Renal cortex interstitium (tissue), 11 donors: ENCODE measurements around the gene LPCAT1. TPM values are rescaled to one million over a fixed set of nuclear protein-coding genes. Genes with fewer than 3 reads are reported as not detected.
"Not testable (repeated sequence)": the region's sequence is repeated elsewhere in the genome, so short reads cannot be mapped to it uniquely, and the experiment has no call there.

Experiments used
- DNase-seq, 11 donors: peaks; one replicate each; pipeline ENCODE4 v3.0.0-alpha.2; 2013; ENCODE audit warnings: low read depth in 9 of 11, low spot score in 4 of 11; ENCODE audit errors: extremely low read depth in 1 of 11
- polyA plus RNA-seq, 3 donors: library from polyadenylated mRNA; unstranded; fragments of 120-200 nt; gene quantifications; one replicate each; pipeline ENCODE4 v1.2.1, GENCODE V29; 2013; ENCODE audit not compliant: insufficient read length in 3 of 3

The LPCAT1 gene
- polyA plus RNA-seq, 3 donors, result 43.8 to 51.3 (median 45.4) TPM

- DNase-seq, result no peak
These were observed 47.4 kb downstream of the LPCAT1 start for GRCh38 chr5:1476181-1476966.

- DNase-seq, result not testable (repeated sequence)
These were observed 48.2 kb downstream of the LPCAT1 start for GRCh38 chr5:1475544-1475900.

DNA sequence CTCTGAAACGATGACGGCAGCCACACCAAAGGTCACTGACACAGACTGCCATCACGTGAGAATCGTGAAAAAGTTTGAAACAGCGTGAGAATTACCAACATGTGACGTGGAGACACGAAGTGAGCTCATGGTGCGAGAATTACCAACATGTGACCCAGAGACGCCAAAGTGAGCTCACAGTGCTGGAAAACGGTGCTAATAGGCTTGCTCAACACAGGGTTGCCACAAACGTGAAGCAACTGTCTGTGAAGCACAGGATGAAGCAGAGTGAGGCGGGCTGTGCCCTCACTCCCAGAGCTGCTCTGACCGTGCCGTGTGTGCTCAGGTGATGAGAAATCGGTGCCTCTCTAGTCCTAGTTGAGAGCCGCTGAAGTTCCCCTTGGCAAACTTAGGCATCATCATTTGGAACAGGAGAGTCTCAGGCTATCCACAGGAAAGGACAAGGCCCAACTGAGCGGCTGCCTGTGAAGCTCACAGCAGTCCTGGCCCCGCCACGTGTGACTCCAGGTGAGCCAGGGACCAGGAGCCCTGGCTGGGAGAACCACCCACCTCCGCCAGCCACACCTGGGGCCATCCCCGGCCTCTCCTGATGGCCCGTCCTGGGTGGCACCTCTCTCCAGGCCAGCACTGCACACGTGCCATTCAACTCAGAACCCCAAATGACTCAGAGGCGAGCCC, 48.8 kb downstream of the LPCAT1 start:
- DNase-seq, result no peak

DNA sequence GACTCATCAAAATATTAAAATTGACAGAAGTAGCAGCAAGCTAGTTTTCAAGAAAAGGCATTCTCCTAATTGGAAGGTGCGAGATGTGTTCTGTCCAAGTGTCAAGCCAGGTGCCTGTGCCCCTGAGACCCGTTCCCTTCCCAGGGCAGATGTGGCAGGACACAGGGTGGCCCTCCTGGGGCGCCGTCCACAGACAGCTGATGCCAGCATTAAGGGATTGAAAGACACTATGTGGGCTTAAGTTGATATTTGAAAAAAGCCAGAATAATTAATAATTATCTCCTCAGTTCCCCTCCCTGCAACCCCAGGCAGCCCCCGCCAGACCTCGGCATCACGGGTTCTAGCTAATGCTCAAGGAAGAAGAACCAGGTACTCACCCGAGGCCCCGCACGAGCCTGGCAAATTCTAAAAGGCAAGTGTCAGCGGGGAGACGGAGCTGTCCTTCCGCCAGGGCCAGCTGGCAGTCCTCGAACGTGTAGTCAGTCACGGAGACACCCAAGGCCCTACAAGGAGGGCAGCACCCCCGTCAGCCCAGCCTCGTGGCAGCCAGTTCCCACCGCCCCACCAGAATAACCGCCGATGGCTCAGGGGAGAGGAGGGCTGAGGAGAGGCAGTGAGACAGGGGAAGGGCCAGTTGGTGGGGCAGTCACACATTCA, 49.4 kb downstream of the LPCAT1 start:
- no peak for DNase-seq

- DNase-seq, result no peak
These were observed 50.0 kb downstream of the LPCAT1 start for GRCh38 chr5:1473746-1474145.

DNA sequence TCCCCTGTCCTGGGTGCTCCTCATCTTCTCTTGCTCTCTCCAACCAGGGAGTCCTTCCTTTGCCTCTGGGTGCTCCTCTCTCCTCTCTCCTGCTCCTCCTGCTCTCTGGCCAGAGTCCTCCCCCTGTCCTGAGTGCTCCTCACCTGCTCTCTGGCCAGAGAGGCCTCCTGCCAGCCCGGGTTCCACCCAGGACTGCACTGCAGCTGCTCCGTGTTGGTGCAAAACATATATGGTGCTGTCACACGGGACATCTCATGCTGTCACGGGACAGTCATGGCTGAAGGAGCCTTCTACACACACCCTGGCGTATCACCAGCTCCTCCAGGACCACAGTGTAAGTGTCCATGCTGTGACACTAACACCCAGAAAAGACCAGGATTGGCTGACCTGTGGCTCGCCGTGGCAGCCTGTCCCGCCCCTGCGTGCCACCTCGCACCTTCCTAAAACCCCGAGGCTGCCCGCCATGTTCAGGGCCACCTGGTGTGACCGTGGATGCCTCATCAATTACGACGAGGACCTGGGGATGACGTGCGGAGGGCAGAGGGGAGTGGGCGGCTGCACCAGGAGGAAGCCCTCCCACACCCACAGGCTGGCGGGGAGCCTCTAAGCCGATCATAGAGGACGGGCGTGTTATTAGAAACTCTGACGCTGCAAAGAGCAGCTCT, 50.7 kb downstream of the LPCAT1 start:
- DNase-seq, result no peak

DNA sequence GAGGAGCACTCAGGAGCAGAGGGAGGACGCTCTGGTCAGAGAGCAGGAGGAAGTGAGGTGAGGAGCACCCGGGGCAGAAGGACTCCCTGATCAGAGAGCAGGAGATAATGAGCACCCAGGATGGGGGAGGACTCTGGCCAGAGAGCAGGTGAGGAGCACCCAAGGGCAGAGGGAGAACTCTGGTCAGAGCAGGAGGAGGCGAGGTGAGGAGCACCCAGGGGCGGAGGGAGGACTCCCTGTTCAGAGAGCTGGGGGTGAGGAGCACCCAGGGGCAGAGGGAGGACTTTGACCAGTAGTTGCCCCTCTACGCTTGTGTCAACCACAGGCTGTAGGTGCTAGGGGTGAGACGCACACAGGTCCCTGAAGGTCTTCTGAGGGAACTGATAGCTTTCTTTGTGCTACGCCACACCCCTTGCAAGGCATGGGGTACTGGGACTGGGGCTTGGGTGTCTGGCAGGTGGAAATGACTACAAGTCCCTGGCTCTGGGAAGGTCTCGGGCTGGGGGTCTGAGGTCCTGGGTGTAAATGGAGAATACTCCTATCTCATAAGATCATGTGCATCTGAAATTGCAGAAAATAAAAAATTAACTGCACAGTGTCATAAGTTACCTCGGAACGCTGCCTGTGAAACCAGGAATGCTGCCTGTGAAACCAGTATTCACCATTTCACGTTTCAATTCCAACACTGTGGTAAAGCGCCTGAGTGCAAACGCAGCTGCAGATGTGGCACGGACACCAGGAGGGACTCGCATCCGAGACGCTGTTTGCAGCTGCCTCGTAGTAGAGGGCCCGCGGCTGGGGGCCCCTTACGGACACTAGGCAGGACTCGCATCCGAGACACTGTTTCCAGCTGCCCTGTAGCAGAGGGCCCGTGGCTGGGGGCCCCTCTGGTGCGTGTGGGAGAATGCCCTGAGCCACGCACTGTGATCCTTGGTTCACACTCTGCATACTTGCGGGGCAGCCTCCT, 51.5 kb downstream of the LPCAT1 start:
- no peak for DNase-seq

DNA sequence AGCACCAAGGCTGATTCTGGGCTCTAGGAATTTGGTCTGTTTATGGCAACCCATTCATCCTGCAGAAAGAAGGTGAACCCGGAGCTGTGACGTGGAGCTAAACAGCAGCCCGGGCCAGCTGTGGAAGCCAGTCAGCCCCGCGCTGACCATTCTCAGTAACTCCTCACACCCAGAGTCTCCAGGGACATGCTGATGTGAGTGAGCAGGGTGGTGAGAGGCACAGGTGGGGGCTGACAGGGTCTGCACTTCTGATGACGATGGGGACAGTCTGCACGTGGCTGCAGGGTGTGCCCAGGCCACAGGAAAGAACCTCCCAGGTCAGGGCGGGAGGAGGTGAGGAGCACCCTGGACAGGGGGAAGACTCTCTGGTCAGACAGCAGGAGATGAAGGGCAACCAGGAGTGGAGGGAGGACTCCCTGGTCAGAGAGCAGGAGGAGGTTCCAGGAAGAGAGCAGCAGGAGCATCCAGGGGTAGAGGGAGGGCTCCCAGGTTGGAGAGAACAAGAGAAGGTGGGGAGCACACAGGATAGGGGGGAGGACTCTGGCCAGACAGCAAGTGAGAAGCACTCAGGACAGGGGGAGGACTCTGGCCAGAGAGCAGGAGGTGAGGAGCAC, 52.4 kb downstream of the LPCAT1 start:
- no peak for DNase-seq

DNA sequence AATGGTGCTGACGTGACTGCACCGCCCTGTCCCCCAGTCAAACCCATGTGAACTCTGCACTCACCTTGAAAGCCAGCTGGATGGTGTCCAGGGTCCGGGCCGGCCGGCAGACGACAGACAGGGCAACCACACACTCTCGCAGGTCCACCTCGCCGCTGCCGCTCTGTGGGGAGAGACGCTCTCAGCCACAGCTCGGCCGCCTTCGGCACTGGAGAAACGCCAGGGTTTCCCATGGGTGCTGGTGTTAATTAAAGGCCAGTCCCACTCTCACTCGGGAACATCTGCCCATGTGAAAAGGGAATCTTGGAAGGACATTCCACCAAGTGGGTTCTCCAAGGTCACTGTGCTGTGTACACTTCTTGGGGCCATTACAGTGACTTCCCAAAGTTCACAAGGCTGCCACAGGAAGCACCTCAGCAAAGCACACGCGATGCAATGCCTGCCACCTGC, 53.0 kb downstream of the LPCAT1 start:
- DNase-seq, result no peak

DNA sequence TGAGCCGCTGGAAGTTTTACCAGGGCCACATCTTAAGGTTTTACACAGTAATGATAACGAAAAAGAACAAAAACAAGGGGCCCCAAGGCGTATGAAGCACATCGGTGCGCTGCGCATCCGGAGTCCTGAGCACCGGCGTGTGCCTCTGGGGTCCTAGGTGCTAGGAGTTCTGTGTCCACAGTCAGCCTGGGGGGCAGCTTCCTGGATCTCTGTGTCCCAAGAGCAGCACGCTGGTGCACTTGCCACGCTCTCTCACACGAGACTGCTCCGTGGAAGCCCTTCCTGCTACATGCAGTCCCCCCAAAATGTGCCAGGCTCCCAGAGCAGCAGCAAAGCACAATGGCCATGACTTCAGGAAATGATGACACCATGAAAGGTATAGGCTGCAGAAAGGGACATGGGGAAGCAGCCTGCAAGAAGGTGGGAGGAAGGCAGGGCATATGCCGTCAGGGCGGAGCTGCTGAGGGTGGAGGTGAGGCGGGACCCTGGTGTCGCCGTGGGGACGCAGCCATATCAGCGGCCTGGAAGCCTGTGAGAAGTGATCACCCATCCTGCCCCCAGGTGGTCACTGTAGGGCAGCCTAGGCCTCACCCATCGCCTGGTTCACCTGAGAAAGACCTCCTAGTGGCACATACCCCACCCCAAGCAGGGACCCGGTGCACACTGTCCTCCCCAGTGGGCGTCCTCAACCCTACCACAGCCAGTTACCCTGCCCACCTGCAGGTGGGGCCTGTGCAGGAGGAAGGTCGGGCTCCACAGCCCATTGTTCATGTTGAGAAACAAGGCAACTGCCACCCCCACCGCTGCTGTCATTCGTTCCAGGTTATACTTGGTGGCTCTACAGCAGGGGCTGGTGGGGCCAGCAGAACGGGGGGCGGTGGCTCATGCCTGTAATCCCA, 54.9 kb downstream of the LPCAT1 start:
- DNase-seq, result no peak

- peak in 4 of 11 donors; percentile 17 to 40 (median 28) for DNase-seq
These were observed 55.5 kb downstream of the LPCAT1 start for GRCh38 chr5:1468247-1468612.

DNA sequence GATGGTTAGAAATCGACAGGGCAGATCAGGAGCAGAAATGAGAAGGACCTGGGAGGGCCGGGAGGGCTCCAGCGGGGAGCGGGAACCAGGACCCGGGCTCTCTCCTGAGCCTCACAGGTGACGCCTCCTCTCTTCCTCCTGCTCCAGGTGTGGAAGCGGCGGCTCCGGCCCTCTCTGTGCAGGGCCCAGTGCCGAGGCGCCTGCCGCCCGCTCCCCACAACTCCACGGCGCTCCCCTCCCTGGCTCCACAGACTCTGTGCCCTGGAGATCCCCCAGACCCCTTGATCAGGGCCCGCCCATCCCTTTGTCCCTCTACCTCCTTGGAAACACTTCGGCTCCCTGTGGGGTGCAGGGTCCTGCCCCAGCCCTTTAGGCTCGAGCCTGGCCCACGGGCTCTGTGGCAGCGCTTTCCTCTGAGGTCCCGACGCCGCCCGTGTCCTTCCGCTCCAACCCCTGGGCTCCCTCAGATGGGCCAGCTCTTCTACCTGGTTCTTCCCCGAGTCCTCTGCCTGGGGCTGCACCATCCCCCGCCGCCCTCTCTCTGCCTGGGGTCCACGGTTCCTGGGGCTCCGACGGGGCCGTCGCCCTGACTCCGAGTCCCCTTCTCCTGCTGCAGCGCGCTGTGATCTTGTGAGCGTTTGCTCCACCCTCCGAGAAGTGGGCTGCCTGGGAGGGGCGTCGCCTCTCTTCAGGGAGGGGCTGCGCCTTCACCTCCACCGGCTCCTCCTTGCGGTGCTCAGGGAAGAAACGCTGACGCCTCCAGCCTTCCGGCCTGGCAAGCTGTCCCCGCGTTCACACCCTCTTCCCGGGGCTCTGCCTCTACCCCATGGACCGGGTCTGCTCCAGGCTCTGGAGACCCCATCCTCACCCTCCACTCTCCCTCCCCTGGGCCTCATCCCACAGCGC, 56.2 kb downstream of the LPCAT1 start:
- no peak for DNase-seq

DNA sequence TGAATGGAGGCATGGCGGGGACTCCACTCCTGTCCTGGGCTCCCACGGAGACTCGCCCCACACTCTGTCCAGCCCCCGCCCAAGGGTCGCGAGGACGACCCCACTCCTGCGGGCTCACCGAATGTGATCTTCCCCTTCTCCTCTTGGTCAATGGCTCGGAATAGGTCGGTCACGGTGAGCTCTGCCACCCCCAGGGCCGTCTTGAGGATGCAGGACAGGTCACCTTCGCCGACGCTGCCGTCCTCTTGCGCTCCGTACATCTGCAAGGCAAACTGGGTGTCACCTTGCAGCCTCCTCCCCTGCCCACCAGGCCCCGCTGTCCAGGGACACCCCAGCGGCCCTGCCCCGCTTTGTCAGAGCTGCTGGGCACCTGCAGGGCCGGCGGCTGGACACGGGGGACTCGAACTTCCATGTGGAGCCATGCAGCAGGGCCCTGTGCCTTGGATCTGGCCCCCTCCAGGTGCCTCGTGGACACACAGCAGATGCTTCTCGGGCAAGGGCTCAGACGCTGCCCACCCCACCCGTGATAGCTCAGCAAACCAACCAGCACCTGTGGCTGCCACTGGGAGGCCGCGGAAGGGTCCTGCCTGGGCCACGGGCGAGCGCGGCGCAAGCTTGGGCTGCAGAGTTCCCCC, 57.0 kb downstream of the LPCAT1 start:
- DNase-seq, result no peak

- no peak for DNase-seq
These were observed 57.7 kb downstream of the LPCAT1 start for GRCh38 chr5:1465966-1466471.

DNA sequence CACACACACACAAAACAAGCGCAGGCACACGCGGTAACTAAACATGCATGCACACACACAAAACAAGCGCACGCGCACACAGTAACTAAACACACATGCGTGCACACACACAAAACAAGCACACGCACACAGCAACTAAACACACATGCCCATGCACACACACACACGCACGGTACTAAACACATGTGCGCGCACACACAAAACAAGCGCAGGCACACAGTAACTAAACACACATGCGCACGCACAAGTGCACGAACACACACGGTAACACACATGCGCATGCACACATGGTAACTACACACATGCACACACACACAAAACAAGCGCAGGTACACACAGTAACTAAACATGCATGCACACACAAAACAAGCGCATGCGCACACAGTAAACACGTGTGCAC, 58.6 kb downstream of the LPCAT1 start:
- no peak for DNase-seq

DNA sequence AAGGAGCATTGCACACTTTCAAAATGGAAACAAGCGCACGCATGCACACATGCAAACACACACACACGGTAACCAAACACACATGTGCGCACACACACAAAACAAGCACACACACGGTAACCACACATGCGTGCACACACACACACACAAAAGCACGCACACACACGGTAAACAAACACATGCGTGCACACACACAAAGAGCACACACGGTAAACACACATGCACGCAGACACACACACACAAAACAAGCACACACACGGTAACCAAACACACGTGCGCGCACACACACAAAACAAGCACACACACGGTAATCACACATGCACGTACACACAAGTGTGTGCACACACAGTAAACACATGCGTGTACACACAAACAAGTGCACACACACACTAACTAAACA, 59.2 kb downstream of the LPCAT1 start:
- DNase-seq, result no peak
